Adrenal gland (tissue), 5 donors: Measurements from ENCODE around the gene ETFB.

Experiments used
- POLR2A ChIP-seq, 2 donors: fragments of 450-650 bp; IDR thresholded peaks; one replicate each; pipeline ENCODE4 v1.6.1; 2017; ENCODE audit warnings: antibody characterized with exemption in 2 of 2, mild to moderate bottlenecking in 2 of 2, moderate library complexity in 1 of 2
- TF ChIP-seq, protein P1 (sequence below), 6 experiments: fragments of 450-650 bp in 4 of 6; fragments of 200-600 bp in 2 of 6; sonication (generic) in 1 of 6; IDR thresholded peaks; 1 replicate in 5 of 6; 2 replicates in 1 of 6; pipeline versions ENCODE4 v1.5.1 to v1.8.0; 2016 to 2021; ENCODE audit warnings: antibody characterized with exemption in 6 of 6, mild to moderate bottlenecking in 2 of 6, moderate library complexity in 1 of 6
- donor health status: DM: no; HTN: no; CAD: no.

- TF ChIP-seq, protein P1, sequence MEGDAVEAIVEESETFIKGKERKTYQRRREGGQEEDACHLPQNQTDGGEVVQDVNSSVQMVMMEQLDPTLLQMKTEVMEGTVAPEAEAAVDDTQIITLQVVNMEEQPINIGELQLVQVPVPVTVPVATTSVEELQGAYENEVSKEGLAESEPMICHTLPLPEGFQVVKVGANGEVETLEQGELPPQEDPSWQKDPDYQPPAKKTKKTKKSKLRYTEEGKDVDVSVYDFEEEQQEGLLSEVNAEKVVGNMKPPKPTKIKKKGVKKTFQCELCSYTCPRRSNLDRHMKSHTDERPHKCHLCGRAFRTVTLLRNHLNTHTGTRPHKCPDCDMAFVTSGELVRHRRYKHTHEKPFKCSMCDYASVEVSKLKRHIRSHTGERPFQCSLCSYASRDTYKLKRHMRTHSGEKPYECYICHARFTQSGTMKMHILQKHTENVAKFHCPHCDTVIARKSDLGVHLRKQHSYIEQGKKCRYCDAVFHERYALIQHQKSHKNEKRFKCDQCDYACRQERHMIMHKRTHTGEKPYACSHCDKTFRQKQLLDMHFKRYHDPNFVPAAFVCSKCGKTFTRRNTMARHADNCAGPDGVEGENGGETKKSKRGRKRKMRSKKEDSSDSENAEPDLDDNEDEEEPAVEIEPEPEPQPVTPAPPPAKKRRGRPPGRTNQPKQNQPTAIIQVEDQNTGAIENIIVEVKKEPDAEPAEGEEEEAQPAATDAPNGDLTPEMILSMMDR (IDR thresholded peaks at IDR 0.05): no peak
- no peak for TF ChIP-seq POLR2A (IDR thresholded peaks at IDR 0.05)
Measured at GRCh38 chr19:51321799-51322198, 44.4 kb downstream of the ETFB start.
